Activated T-helper 17 cell treated with anti-CD3 and anti-CD28 coated beads, Interleukin-2, amount 50 U/mL, for 72 hours (primary cell): ENCODE measurements around the gene C12orf43. TPM values are rescaled to one million over a fixed set of nuclear protein-coding genes. Genes with fewer than 3 reads are reported as not detected.

ENCODE experiments used
- ATAC-seq: fragments of 150-1000 bp; cut with Tn5 transposase; replicated peaks from 2 replicates; pipeline ENCODE4 v1.10.0; 2021; ENCODE audit warnings: mild to moderate bottlenecking, moderate library complexity
- H3K27ac Mint-ChIP-seq: one replicate; pipeline ENCODE4 v1.8.0; 2022; ENCODE audit warnings: mixed read lengths
- H3K27me3 Mint-ChIP-seq: one replicate; pipeline ENCODE4 v1.8.0; 2022; ENCODE audit warnings: mixed read lengths
- H3K36me3 Mint-ChIP-seq: one replicate; pipeline ENCODE4 v1.8.0; 2022; ENCODE audit warnings: low read depth, mild to moderate bottlenecking, mixed read lengths
- H3K4me1 Mint-ChIP-seq: one replicate; pipeline ENCODE4 v1.8.0; 2022; ENCODE audit warnings: mixed read lengths
- H3K4me3 Mint-ChIP-seq: one replicate; pipeline ENCODE4 v1.8.0; 2022; ENCODE audit warnings: mild to moderate bottlenecking, mixed read lengths
- H3K9me3 Mint-ChIP-seq: one replicate; pipeline ENCODE4 v1.8.0; 2022; ENCODE audit warnings: mixed read lengths
- total RNA-seq, 2 donors: library from RNA; stranded (reverse); gene quantifications; one replicate each; pipeline ENCODE4 v1.2.3, GENCODE V29; 2022

The C12orf43 gene
- total RNA-seq, 2 donors from 2014 or later, result 15.6 to 26.8 TPM

- H3K27me3 Mint-ChIP-seq, result peaks cover 6% of the 10 kb centered on the region
- no peak overlapping the region for H3K4me3 Mint-ChIP-seq
- H3K4me1 Mint-ChIP-seq, result peaks cover 24% of the 10 kb centered on the region
- H3K27ac Mint-ChIP-seq, result no peak overlapping the region
- H3K36me3 Mint-ChIP-seq, result no peaks in the 10 kb centered on the region
- H3K9me3 Mint-ChIP-seq, result no peaks in the 10 kb centered on the region
- no peak for ATAC-seq
Observed at GRCh38 chr12:121043067-121043466, 26.8 kb upstream of the C12orf43 start.

DNA sequence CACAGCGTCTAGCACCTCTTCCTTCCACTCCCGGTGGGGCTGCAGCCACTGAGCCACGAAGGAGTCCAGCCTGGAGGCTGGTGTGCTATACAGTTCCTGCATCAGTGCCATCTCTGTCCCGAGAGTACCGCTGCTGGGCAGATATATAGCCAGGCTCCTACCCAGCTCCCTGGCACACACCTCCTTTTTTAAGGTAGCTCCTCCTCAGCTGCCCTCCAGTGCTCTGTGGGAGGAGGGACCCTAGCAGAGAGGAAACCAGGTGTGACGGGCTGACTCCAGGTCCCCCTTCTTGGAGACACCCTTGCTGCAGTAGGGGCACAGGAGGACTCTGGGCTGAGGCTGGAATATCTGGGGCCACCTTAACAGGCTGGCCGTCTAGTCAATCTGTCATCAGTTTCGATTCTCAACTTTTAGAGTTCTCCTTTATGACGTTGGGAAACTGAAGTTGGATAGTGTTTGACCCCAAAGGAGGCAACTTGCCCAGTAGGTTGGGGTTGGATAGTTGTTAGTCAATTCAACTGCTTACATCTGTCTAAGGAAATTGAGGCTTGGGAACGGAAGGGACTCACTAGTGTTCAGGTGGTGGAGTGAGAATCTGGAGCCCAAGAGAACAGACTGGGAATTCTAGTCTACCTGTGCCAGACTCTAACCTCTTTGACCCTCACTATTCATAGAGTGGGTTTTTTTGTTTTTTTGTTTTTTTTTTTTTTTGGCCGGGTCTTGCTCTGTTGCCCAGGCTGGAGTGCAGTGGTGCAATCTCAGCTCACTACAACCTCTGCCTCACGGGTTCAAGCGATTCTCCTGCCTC is 22.8 kb upstream of the C12orf43 start, which contains the start of gene OASL:
TSS of gene OASL (minus strand) at position 386 of the 808 bp plus-strand sequence. CDS start at position 111, 275 bp downstream.
- H3K36me3 Mint-ChIP-seq, result no peaks in the 10 kb centered on the region
- peak; percentile 59 for ATAC-seq
- H3K4me3 Mint-ChIP-seq, result peak within 1 kb of the TSS; percentile 74
- H3K27ac Mint-ChIP-seq, result peak within 1 kb of the TSS; percentile 51
- no peaks in the 10 kb centered on the region for H3K9me3 Mint-ChIP-seq
- H3K4me1 Mint-ChIP-seq, result peaks cover 23% of the 10 kb centered on the region
- peaks cover 6% of the 10 kb centered on the region for H3K27me3 Mint-ChIP-seq

- H3K4me3 Mint-ChIP-seq, result peak overlapping the region; percentile 74
- peaks cover 34% of the 10 kb centered on the region for H3K4me1 Mint-ChIP-seq
- no peaks in the 10 kb centered on the region for H3K27me3 Mint-ChIP-seq
- no peaks in the 10 kb centered on the region for H3K9me3 Mint-ChIP-seq
- ATAC-seq, result peak; percentile 71
- H3K36me3 Mint-ChIP-seq, result no peaks in the 10 kb centered on the region
- peak overlapping the region; percentile 18 for H3K27ac Mint-ChIP-seq
Observed at GRCh38 chr12:121036810-121037326, 20.6 kb upstream of the C12orf43 start.

GRCh38 chr12:121034616-121035305 is 18.5 kb upstream of the C12orf43 start:
- no peak for ATAC-seq
- Mint-ChIP-seq H3K4me3 (peak overlapping the region; percentile 76), H3K27me3 (no peaks in the 10 kb centered on the region), H3K9me3 (no peaks in the 10 kb centered on the region), H3K27ac (peak overlapping the region; percentile 86), H3K36me3 (peaks cover 7% of the 10 kb centered on the region), H3K4me1 (peaks cover 33% of the 10 kb centered on the region)

GRCh38 chr12:121033625-121034349 is 17.5 kb upstream of the C12orf43 start:
- no peaks in the 10 kb centered on the region for H3K9me3 Mint-ChIP-seq
- ATAC-seq, result peak; percentile 85
- H3K4me3 Mint-ChIP-seq, result peak overlapping the region; percentile 76
- H3K4me1 Mint-ChIP-seq, result peaks cover 26% of the 10 kb centered on the region
- no peaks in the 10 kb centered on the region for H3K27me3 Mint-ChIP-seq
- peaks cover 7% of the 10 kb centered on the region for H3K36me3 Mint-ChIP-seq
- H3K27ac Mint-ChIP-seq, result peak overlapping the region; percentile 86

DNA sequence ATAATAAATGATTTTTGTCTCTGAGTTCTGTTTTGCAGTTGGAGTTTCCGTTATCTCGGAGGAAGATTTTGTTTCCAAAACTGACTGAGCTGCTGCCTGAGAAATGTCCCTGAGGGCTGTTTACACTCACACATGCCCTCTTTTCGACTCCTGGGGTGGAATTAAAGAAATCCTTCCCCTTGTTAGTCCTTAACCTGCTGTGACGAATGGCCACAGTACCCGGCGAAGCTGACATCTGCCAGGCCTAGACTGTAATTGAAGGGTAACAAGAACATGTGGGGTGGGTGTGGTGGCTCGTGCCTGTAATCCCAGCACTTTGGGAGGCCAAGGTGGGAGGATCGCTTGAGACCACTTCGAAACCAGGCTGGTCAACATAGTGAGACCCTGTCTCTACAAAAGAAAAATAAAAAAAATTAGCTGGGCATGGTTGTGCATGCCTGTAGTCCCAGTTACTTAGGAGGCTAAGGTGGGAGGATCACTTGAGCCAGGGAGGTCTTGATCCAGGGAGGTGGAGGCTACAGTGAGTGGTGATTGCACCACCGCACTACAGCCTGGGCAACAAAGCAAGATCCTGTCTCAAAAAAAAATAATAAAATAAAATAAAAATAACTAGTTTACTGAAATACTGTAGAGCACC is 14.4 kb upstream of the C12orf43 start:
- H3K4me1 Mint-ChIP-seq, result peaks cover 21% of the 10 kb centered on the region
- peaks cover 18% of the 10 kb centered on the region for H3K36me3 Mint-ChIP-seq
- no peak for ATAC-seq
- H3K9me3 Mint-ChIP-seq, result no peaks in the 10 kb centered on the region
- H3K27ac Mint-ChIP-seq, result no peak overlapping the region
- no peaks in the 10 kb centered on the region for H3K27me3 Mint-ChIP-seq
- H3K4me3 Mint-ChIP-seq, result no peak overlapping the region

DNA sequence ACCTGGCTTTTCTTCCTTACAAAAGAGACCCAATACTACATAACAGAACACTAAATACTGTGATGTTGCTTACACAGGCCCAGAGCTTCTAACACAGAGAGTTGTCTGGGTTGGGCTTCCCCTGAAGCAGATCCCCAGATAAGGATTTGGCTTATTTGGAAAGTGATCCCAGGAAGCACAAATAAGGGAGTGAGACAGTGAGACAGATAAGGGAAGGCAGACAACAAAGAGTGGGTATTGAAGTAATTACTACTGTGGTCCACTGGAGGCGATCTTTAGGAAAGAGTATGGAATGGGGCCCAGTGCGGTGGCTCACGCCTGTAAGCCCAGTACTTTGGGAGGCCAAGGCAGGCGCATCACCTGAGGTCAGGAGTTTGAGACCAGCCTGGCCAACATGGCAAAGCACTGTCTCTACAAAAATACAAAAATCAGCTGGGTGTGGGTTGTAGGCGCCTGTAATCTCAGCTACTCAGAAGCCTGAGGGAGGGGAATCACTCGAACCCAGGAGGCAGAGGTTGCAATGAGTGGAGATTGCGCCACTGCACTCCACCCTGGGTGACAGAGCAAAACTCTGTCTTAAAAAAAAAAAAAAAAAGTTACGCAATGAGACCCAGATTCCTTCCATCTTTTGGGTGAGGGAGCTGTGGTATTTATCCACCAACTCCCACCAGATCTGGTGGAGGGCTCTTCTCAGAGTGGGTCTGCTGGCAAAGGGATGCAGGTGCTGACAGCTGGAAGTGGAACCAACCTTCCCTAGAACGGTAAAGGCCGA is 10.2 kb upstream of the C12orf43 start:
- H3K4me1 Mint-ChIP-seq, result no peaks in the 10 kb centered on the region
- H3K9me3 Mint-ChIP-seq, result no peaks in the 10 kb centered on the region
- H3K4me3 Mint-ChIP-seq, result no peak overlapping the region
- H3K27me3 Mint-ChIP-seq, result no peaks in the 10 kb centered on the region
- peaks cover 33% of the 10 kb centered on the region for H3K36me3 Mint-ChIP-seq
- no peak overlapping the region for H3K27ac Mint-ChIP-seq
- ATAC-seq, result no peak

- Mint-ChIP-seq H3K36me3 (peaks cover 30% of the 10 kb centered on the region), H3K27ac (no peak overlapping the region), H3K9me3 (no peaks in the 10 kb centered on the region), H3K4me3 (no peak overlapping the region), H3K4me1 (no peaks in the 10 kb centered on the region), H3K27me3 (no peaks in the 10 kb centered on the region)
- ATAC-seq, result no peak
Observed at GRCh38 chr12:121025442-121026226, 9.3 kb upstream of the C12orf43 start.

GRCh38 chr12:121023799-121024198 is 7.5 kb upstream of the C12orf43 start:
- Mint-ChIP-seq H3K27me3 (no peaks in the 10 kb centered on the region), H3K27ac (no peak overlapping the region), H3K4me1 (no peaks in the 10 kb centered on the region), H3K4me3 (no peak overlapping the region), H3K9me3 (no peaks in the 10 kb centered on the region), H3K36me3 (peaks cover 26% of the 10 kb centered on the region)
- no peak for ATAC-seq

DNA sequence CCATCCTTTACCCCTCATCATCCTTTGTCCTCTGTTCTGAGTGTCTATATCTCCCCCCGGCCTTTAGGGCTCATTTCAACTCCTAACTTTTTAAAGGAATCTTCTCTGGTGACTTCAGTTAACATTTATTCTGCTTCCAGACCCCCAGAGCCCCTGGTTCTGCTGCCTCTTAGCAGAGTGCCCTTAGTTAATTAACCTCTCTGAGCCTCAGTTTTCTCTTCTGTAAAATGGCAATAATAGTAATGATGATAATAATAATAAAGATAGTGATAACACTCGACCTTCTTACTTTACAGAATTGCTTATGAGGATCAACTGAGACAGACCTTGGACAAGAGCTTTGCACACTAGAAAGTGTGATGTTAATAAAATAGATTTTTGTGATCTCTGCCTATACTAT is 6.4 kb upstream of the C12orf43 start:
- no peaks in the 10 kb centered on the region for H3K4me1 Mint-ChIP-seq
- no peaks in the 10 kb centered on the region for H3K27me3 Mint-ChIP-seq
- H3K9me3 Mint-ChIP-seq, result no peaks in the 10 kb centered on the region
- H3K4me3 Mint-ChIP-seq, result no peak overlapping the region
- H3K27ac Mint-ChIP-seq, result peak overlapping the region; percentile 36
- ATAC-seq, result no peak
- peaks cover 26% of the 10 kb centered on the region for H3K36me3 Mint-ChIP-seq

DNA sequence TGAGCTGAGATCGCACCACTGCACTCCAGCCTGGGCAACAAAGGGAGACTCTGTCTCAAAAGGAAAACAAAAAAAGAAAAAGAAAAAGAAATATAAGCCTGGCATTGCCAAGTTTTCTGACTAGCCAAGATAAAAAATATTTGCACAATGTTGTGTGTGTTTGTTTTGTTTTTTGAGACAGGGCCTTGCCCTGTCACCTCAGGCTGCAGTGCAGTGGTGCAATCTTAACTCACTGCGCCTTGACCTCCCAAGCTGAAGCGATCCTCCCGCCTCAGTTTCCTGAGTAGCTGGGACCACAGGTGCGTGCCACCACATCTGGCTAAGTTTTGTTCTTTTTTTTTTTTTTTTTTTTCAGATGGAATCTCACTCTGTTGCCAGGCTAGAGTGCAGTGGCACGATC is 5.5 kb upstream of the C12orf43 start:
- Mint-ChIP-seq H3K9me3 (no peaks in the 10 kb centered on the region), H3K4me1 (no peaks in the 10 kb centered on the region), H3K27me3 (no peaks in the 10 kb centered on the region), H3K4me3 (no peak overlapping the region), H3K36me3 (peaks cover 26% of the 10 kb centered on the region), H3K27ac (no peak overlapping the region)
- no peak for ATAC-seq

- Mint-ChIP-seq H3K4me3 (no peak overlapping the region), H3K4me1 (peaks cover 9% of the 10 kb centered on the region), H3K9me3 (no peaks in the 10 kb centered on the region), H3K36me3 (peaks cover 15% of the 10 kb centered on the region), H3K27ac (no peak overlapping the region), H3K27me3 (no peaks in the 10 kb centered on the region)
- ATAC-seq, result no peak
Observed at GRCh38 chr12:121018860-121019617, 2.8 kb upstream of the C12orf43 start.
